Uterus (tissue), 4 donors: ENCODE results near the gene TNFRSF25. TPM values are rescaled to one million over a fixed set of nuclear protein-coding genes. Genes with fewer than 3 reads are reported as not detected.

Source experiments
- DNase-seq, 2 donors: peaks; one replicate each; pipeline ENCODE4 v3.0.0-alpha.2; 2019 to 2020
- H3K27ac ChIP-seq, 2 donors: fragments of 200-600 bp; sonication (generic); 1 replicate in 1 of 2; 2 replicates in 1 of 2; pipeline ENCODE4 v1.5.1; 2016 to 2018
- H3K27me3 ChIP-seq, 2 donors: fragments of 200-600 bp; sonication (generic); one replicate each; pipeline ENCODE4 v1.5.1; 2018 to 2019; ENCODE audit warnings: control low read depth in 1 of 2
- H3K36me3 ChIP-seq, 2 donors: fragments of 200-600 bp; sonication (generic); one replicate each; pipeline ENCODE4 v1.5.1; 2019; ENCODE audit warnings: control low read depth in 1 of 2
- H3K4me1 ChIP-seq, 2 donors: fragments of 200-600 bp; sonication (generic); one replicate each; pipeline ENCODE4 v1.5.1; 2018 to 2019; ENCODE audit warnings: control low read depth in 1 of 2
- H3K4me3 ChIP-seq, 2 donors: fragments of 200-600 bp; sonication (generic); 1 replicate in 1 of 2; 2 replicates in 1 of 2; pipeline ENCODE4 v1.5.1; 2018 to 2019; ENCODE audit warnings: mild to moderate bottlenecking in 1 of 2
- H3K9me3 ChIP-seq, 2 donors: fragments of 200-600 bp; sonication (generic); one replicate each; pipeline ENCODE4 v1.5.1; 2019; ENCODE audit warnings: control low read depth in 1 of 2
- POLR2A ChIP-seq, 2 donors: fragments of 450-650 bp; IDR thresholded peaks; one replicate each; pipeline ENCODE4 v1.6.1; 2016; ENCODE audit warnings: antibody characterized with exemption in 2 of 2, mild to moderate bottlenecking in 1 of 2, moderate library complexity in 1 of 2
- intact Hi-C: fragments of 100-400 bp; cut with DNase I; formaldehyde crosslinking; loops from one replicate; pipeline ENCODE4 v1.15.1; 2023; ENCODE audit warnings: low total_unique reads
- total RNA-seq, 4 donors: library from RNA; depleted of rRNA in 3 of 4; stranded (reverse); fragments of >200 nt in 3 of 4; gene quantifications; one replicate each; pipeline versions ENCODE4 v1.1.0 to v1.2.4, GENCODE V29; 2014 to 2023
- TF ChIP-seq, protein P1 (sequence below), 4 experiments: fragments of 200-600 bp in 2 of 4; fragments of 450-650 bp in 2 of 4; sonication (generic) in 2 of 4; IDR thresholded peaks; one replicate each; pipeline ENCODE4 v1.5.1; 2016 to 2019; ENCODE audit warnings: antibody characterized with exemption in 4 of 4, mild to moderate bottlenecking in 2 of 4, moderate library complexity in 1 of 4
- donor health status: DM: yes; HTN: yes; CAD: no.

Gene TNFRSF25
- total RNA-seq, 4 donors from 2014 or later = 1.0 to 11.1 (median 4.8) TPM

DNA sequence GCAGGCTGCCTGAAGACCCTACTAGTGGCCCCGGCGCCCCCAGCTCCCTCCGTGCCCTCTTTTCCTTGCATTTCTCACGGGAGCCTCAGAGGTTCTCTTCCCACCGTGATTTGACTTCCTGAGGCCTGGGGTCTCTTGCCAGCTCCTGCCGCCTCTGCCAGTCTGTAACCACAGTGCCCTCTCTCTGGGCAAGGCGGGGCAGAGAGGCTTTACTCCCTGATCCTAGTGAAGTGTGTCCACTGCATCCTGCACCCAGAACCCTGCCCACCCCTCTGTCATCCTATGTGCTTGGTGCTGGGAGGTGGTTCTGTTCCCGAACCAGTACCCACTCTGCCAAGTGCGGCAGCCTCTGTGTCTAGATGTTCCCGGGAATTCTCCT, 39.0 kb downstream of the TNFRSF25 start:
- no peak overlapping the region for H3K4me3 ChIP-seq
- H3K4me1 ChIP-seq = peaks cover 0 to 13% of the 10 kb centered on the region in 2 donors
- TF ChIP-seq POLR2A (IDR thresholded peaks at IDR 0.05) = no peak
- no peaks in the 10 kb centered on the region for H3K36me3 ChIP-seq
- intact Hi-C loops = no loop called here
- no peak overlapping the region for H3K27ac ChIP-seq
- DNase-seq = no peak
- peaks cover 16 to 43% of the 10 kb centered on the region in 2 donors for H3K27me3 ChIP-seq
- H3K9me3 ChIP-seq = no peaks in the 10 kb centered on the region

DNA sequence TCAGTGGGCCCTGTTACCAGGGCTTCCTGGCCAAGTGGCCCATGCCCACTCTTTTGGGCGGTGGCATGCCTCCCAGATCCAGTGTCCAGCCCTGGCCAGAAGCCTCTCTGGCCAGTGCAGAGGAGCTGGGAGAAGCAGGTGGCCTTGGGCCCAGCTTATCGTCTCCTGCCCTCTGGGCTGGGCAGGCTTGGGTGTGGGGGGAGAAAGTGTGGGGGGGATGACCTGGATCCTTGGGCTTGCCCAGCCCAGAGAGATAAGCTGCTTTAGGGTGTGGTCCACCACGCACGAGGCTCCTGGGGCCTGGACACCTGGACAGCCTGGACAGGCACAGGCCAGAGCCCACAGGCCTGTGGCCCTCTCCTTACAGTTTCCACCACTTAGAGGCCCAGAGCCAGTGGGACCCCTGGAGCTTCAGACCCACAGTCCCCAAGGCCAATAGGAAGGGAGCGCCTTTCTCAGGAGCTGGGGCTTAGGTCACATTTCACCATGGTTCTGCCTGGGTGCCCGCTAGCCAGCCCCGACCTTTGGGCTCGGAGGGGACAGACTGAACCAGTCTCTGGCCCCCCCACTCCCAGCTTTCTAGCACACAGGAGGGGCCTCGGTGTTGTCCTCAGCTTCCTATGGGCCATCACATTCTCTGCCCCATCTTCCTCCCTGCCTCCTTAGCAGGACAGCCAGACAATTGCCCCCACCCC, 39.5 kb downstream of the TNFRSF25 start:
- no peak for TF ChIP-seq POLR2A (IDR thresholded peaks at IDR 0.05)
- TF ChIP-seq, protein P1, sequence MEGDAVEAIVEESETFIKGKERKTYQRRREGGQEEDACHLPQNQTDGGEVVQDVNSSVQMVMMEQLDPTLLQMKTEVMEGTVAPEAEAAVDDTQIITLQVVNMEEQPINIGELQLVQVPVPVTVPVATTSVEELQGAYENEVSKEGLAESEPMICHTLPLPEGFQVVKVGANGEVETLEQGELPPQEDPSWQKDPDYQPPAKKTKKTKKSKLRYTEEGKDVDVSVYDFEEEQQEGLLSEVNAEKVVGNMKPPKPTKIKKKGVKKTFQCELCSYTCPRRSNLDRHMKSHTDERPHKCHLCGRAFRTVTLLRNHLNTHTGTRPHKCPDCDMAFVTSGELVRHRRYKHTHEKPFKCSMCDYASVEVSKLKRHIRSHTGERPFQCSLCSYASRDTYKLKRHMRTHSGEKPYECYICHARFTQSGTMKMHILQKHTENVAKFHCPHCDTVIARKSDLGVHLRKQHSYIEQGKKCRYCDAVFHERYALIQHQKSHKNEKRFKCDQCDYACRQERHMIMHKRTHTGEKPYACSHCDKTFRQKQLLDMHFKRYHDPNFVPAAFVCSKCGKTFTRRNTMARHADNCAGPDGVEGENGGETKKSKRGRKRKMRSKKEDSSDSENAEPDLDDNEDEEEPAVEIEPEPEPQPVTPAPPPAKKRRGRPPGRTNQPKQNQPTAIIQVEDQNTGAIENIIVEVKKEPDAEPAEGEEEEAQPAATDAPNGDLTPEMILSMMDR (IDR thresholded peaks at IDR 0.05) = no peak
- peaks cover 16 to 43% of the 10 kb centered on the region in 2 donors for H3K27me3 ChIP-seq
- H3K4me1 ChIP-seq = peaks cover 0 to 13% of the 10 kb centered on the region in 2 donors
- DNase-seq = no peak
- intact Hi-C loops = no loop called here
- H3K27ac ChIP-seq = no peak overlapping the region
- no peaks in the 10 kb centered on the region for H3K9me3 ChIP-seq
- no peaks in the 10 kb centered on the region for H3K36me3 ChIP-seq
- no peak overlapping the region for H3K4me3 ChIP-seq

DNA sequence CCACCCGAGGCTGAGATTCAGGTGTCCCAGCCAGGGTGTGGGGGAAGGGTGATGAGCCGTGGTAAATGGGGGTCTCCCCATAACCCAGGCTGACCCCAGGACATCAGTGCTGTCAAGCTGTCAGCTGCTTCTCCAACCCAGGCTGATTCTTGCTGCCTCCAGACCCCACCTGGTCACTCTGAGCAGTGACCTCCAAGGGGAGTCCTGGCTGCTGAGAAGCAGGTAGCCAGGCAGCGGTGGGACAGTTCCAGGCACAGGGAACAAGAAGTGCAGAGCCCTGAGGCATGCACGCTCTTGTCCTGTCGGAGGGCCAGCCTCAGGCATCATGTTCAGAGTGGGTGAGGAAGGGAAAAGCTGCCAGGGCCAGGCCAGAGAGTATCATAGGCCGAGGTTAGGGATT, 40.3 kb downstream of the TNFRSF25 start:
- H3K9me3 ChIP-seq = no peaks in the 10 kb centered on the region
- TF ChIP-seq POLR2A (IDR thresholded peaks at IDR 0.05) = no peak
- TF ChIP-seq, protein P1 (IDR thresholded peaks at IDR 0.05) = no peak
- H3K4me1 ChIP-seq = peaks cover 0 to 13% of the 10 kb centered on the region in 2 donors
- no peaks in the 10 kb centered on the region for H3K36me3 ChIP-seq
- peaks cover 16 to 49% of the 10 kb centered on the region in 2 donors for H3K27me3 ChIP-seq
- no peak overlapping the region for H3K4me3 ChIP-seq
- intact Hi-C loops = no loop called here
- no peak overlapping the region for H3K27ac ChIP-seq
- DNase-seq = no peak

DNA sequence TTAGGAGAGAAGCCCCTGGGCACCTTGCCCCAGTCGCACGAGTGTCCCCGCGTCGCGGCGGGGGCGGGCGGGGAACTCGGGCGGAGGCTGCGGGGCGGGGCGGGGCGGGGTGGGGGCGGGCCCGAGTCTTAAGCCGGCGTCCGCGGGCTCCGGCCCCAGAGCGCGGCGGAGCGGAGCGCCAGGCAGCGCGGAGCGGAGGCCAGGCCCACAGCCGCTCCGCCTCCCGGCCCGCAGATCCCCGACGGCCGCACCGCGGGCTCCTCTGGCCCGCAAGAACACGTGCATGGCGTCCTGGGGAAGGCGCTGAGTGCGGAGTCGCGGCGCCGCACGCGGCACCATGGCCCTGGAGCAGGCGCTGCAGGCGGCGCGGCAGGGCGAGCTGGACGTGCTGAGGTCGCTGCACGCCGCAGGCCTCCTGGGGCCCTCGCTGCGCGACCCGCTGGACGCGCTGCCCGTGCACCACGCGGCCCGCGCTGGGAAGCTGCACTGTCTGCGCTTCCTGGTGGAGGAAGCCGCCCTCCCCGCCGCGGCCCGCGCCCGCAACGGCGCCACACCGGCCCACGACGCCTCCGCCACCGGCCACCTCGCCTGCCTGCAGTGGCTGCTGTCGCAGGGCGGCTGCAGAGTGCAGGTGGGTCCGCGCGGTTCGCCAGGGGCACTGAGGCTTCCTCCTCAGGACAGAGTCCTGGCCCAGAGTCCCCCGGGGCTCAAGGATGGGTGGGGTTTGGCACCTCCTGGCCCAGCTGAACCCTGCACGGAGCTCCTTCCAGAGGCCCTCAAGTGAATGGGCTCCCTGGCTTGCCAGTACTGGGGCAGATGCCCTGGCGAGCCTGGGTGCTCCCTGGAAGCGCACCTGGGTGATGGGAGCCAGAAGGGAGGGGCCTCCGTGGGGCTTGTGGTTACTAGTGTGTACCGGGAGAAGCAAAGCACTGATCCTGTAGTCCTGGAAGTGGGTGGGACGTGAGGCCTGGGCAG, 41.1 kb downstream of the TNFRSF25 start, which contains the start of gene ESPN:
Gene ESPN (plus strand): TSS at position 158 of the 975 bp plus-strand sequence. CDS start 180 bp downstream, at position 338.
- H3K27me3 ChIP-seq = peaks cover 16 to 49% of the 10 kb centered on the region in 2 donors
- TF ChIP-seq, protein P1 (IDR thresholded peaks at IDR 0.05) = no peak
- no peak for TF ChIP-seq POLR2A (IDR thresholded peaks at IDR 0.05)
- H3K36me3 ChIP-seq = no peaks in the 10 kb centered on the region
- H3K4me1 ChIP-seq = peaks cover 0 to 21% of the 10 kb centered on the region in 2 donors
- H3K4me3 ChIP-seq = no peak within 1 kb of the TSS
- no peak within 1 kb of the TSS for H3K27ac ChIP-seq
- intact Hi-C loops = no loop called here
- no peaks in the 10 kb centered on the region for H3K9me3 ChIP-seq
- no peak for DNase-seq

DNA sequence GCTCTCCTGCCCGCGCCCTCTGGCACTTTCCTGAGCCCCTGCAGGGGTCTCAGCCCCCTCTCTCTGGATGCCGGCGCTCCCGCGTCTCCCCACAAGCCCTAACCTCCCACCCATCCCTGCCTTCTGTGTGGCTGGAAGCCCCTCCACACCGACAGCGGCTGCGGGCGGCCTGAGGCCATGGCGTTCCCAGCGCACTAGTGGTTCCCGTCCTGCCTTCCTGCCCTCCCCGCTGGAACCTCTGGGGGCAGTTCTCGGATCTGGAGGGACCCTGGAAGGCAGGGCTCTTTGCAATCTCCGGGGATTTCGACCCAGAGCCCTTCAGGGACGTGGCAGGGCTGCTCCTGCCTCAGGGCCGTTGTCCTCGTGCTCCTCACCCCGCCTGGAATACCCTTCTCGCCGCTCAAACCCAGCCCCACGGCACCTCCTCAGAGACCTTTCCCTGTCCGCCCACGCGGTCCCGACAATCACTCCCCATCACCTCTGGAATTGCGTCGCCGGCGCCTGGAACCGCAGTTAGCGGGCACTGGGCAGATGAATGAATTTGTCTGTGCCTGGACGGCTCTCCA, 41.9 kb downstream of the TNFRSF25 start:
- H3K4me3 ChIP-seq = no peak overlapping the region
- no peaks in the 10 kb centered on the region for H3K36me3 ChIP-seq
- no peak overlapping the region for H3K27ac ChIP-seq
- no peak for TF ChIP-seq POLR2A (IDR thresholded peaks at IDR 0.05)
- peaks cover 0 to 29% of the 10 kb centered on the region in 2 donors for H3K4me1 ChIP-seq
- H3K9me3 ChIP-seq = no peaks in the 10 kb centered on the region
- no peak for DNase-seq
- intact Hi-C loops = no loop called here
- H3K27me3 ChIP-seq = peaks cover 20 to 49% of the 10 kb centered on the region in 2 donors
